Measurements from ENCODE around the gene HES5. TPM values are rescaled to one million over a fixed set of nuclear protein-coding genes. Genes with fewer than 3 reads are reported as not detected.

HES5 gene
- total and polyA plus RNA-seq, 2 of the 13 experiments (the other 11 are each of a cell fraction or from before 2014, with no cell fraction given) = not detected

GRCh38 chr1:2533365-2533764 is 3.3 kb upstream of the HES5 start:
- Histone ChIP-seq H3K4me1 (ENCODE audit: insufficient read depth, low read length) (peaks cover 18% of the 10 kb centered on the region), H3K27me3 (ENCODE audit: control insufficient read depth in 1 of 2, insufficient read depth in 2 of 2, low read length in 2 of 2) (peaks cover 16 to 77% of the 10 kb centered on the region in 2 experiments), H3K9ac (ENCODE audit: insufficient read depth, low read depth, low read length) (no peak overlapping the region), H3K27ac (ENCODE audit: extremely low read length, insufficient read depth, low read length) (no peak overlapping the region), H3K4me3 (replicated peaks in 1 of 3; ENCODE audit: insufficient read depth in 1 of 3, low read depth in 2 of 3, low read length in 3 of 3) (no peak overlapping the region), H3K36me3 (replicated peaks in 1 of 2; ENCODE audit: control insufficient read depth in 1 of 2, insufficient read depth in 2 of 2, low read length in 2 of 2) (no peaks in the 10 kb centered on the region), H3K9me3 (ENCODE audit: low read length) (no peaks in the 10 kb centered on the region), H2AFZ (ENCODE audit: low read length) (no peak overlapping the region), H3K4me2 (ENCODE audit: low read depth, low read length) (no peak overlapping the region), H3K79me2 (ENCODE audit: insufficient read depth, low read length) (no peaks in the 10 kb centered on the region), H4K20me1 (ENCODE audit: insufficient read depth, low read length) (no peaks in the 10 kb centered on the region)
- in situ Hi-C loops (cut with HindIII; ENCODE audit: extremely low pct_ligation_motif_present, low pct_unique_long_range_greater_than_20kb) = no loop called here
- intact Hi-C loops (cut with micrococcal nuclease; ENCODE audit: unreplicated experiment) = no loop called here
- DNase-seq (ENCODE audit: low spot score) (no peak), FAIRE-seq (no peak), ATAC-seq (no peak)
- BruUV-seq (replicated peaks) = no TSS peak
- ChIA-PET POLR2A (interaction anchor here (1.2 kb wide), 1 partner anchor 13 kb away, joined by 5 read pairs; no protein-coding TSS in a partner anchor), CTCF (ENCODE audit: low intra/inter-chr PET ratio, low total read pairs) (no interaction called here)
- TF ChIP-seq ZNF598 (CRISPR knock-in tag; IDR thresholded peaks at IDR 0.05; ENCODE audit: borderline replicate concordance) = no peak
- no peak for TF ChIP-seq KLF12 (CRISPR knock-in tag; IDR thresholded peaks at IDR 0.05; ENCODE audit: borderline replicate concordance)
- TF ChIP-seq SPEN (CRISPR knock-in tag; IDR thresholded peaks at IDR 0.05; ENCODE audit: low read depth) = no peak
- no peak for TF ChIP-seq MAFF (IDR thresholded peaks at IDR 0.05; ENCODE audit: low read depth, low read length)
- no peak for TF ChIP-seq POLR2AphosphoS5 (IDR thresholded peaks at IDR 0.05; ENCODE audit: low read depth, low read length)
- TF ChIP-seq, protein P1, sequence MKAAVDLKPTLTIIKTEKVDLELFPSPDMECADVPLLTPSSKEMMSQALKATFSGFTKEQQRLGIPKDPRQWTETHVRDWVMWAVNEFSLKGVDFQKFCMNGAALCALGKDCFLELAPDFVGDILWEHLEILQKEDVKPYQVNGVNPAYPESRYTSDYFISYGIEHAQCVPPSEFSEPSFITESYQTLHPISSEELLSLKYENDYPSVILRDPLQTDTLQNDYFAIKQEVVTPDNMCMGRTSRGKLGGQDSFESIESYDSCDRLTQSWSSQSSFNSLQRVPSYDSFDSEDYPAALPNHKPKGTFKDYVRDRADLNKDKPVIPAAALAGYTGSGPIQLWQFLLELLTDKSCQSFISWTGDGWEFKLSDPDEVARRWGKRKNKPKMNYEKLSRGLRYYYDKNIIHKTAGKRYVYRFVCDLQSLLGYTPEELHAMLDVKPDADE (CRISPR knock-in tag; IDR thresholded peaks at IDR 0.05) = no peak
- TF ChIP-seq NFKB2 (CRISPR knock-in tag; IDR thresholded peaks at IDR 0.05; ENCODE audit: borderline replicate concordance) = no peak
- no peak for TF ChIP-seq JDP2 (CRISPR knock-in tag; IDR thresholded peaks at IDR 0.05; ENCODE audit: borderline replicate concordance)
- no peak for TF ChIP-seq ZNF362 (CRISPR knock-in tag; IDR thresholded peaks at IDR 0.05; ENCODE audit: borderline replicate concordance)
- no peak for TF ChIP-seq IRF2 (CRISPR knock-in tag; IDR thresholded peaks at IDR 0.05)
- TF ChIP-seq ZNF557 (CRISPR knock-in tag; IDR thresholded peaks at IDR 0.05) = no peak
- no peak for TF ChIP-seq KAT2B (IDR thresholded peaks at IDR 0.05; ENCODE audit: borderline replicate concordance, low read depth, low read length)
- no peak for TF ChIP-seq ZSCAN12 (CRISPR knock-in tag; IDR thresholded peaks at IDR 0.05)
- TF ChIP-seq ZNF564 (CRISPR knock-in tag; IDR thresholded peaks at IDR 0.05) = no peak
- no peak for TF ChIP-seq ZFP91 (CRISPR knock-in tag; IDR thresholded peaks at IDR 0.05; ENCODE audit: borderline replicate concordance)
- TF ChIP-seq ERF (CRISPR knock-in tag; IDR thresholded peaks at IDR 0.05) = no peak
- no peak for TF ChIP-seq ZBTB7A (CRISPR knock-in tag; IDR thresholded peaks at IDR 0.05)
- 28% methylated on average over 6 of the region's 11 CpGs for WGBS (ENCODE audit: low lambda C conversion rate)

All from HepG2 (cell line).